ENCODE results near the gene RGS17. TPM values are rescaled to one million over a fixed set of nuclear protein-coding genes. Genes with fewer than 3 reads are reported as not detected.

RGS17 gene
- total and polyA plus RNA-seq, 10 of the 15 experiments (the other 5 are each of a cell fraction or from before 2014, with no cell fraction given), result 0.06 to 0.29 (median 0.14) TPM; not detected in 4

DNA sequence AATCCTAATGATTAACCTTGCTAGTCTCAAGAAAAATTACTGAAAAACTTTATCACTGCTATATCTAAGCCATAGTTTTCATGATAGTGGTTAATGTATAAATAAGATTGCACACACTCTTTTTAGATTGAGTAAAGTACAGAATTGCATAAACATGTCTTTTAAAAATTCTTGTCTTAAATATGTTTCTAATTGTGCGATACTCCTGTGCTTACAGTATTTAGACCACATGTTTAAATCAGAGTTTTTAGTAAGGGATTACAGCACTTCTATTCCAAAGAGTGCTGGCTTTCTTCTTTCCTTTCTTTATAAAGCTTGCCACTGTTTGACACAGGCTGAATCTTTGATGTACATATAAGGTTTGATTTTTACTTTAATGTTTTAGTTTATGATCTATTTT is 36.8 kb upstream of the RGS17 start:
- H3K4me3 ChIP-seq, result no peak overlapping the region
- ChIA-PET RAD21 (ENCODE audit: unreplicated experiment) (no interaction called here), SMC1A (ENCODE audit: uncharacterized antibody, unreplicated experiment) (interaction anchor here (1.2 kb wide), 1 partner anchor 11 kb away, joined by 3 read pairs; no protein-coding TSS in a partner anchor), POLR2A (no interaction called here), CTCF (no interaction called here)
- no peaks in the 10 kb centered on the region for H4K20me1 ChIP-seq (ENCODE audit: control insufficient read depth, insufficient read depth)
- H3K4me1 ChIP-seq (ENCODE audit: control insufficient read depth, insufficient read depth, low read length), result no peaks in the 10 kb centered on the region
- no peak overlapping the region for H3K9ac ChIP-seq (ENCODE audit: control insufficient read depth, insufficient read depth, low read length)
- H3K79me2 ChIP-seq (ENCODE audit: control insufficient read depth, insufficient read depth, low read length), result no peaks in the 10 kb centered on the region
- no peak overlapping the region for H3K4me2 ChIP-seq (ENCODE audit: control insufficient read depth, insufficient read depth)
- no peaks in the 10 kb centered on the region for H3K9me3 ChIP-seq (replicated peaks; ENCODE audit: control insufficient read depth, insufficient read depth, low read length)
- in situ Hi-C loops (cut with MboI), result no loop called here
- BruUV-seq (replicated peaks), result no TSS peak
- no peaks in the 10 kb centered on the region for H3K36me3 ChIP-seq (ENCODE audit: control insufficient read depth in 2 of 2, insufficient read depth in 2 of 2, low read length in 1 of 2)
- no peak for ATAC-seq
- H3K27ac ChIP-seq (ENCODE audit: control insufficient read depth, insufficient read depth), result no peak overlapping the region
- no peak overlapping the region for H2AFZ ChIP-seq (ENCODE audit: control insufficient read depth, low read depth, low read length)
- 96% methylated on average over 1 of the region's 1 CpG for WGBS (ENCODE audit: insufficient coverage, insufficient replicate concordance, low lambda C conversion rate, missing lambda C conversion rate)
- FAIRE-seq, result no peak
- DNase-seq (ENCODE audit: low read depth, low spot score), result no peak
- no peaks in the 10 kb centered on the region for H3K27me3 ChIP-seq (replicated peaks in 1 of 2; ENCODE audit: control insufficient read depth in 2 of 2, insufficient read depth in 2 of 2, low read length in 1 of 2)
- intact Hi-C loops (cut with micrococcal nuclease; ENCODE audit: unreplicated experiment), result no loop called here
- TF ChIP-seq E2F8 (IDR thresholded peaks at IDR 0.05; ENCODE audit: low read depth, partially characterized antibody), result no peak
- TF ChIP-seq STAT3 (IDR thresholded peaks at IDR 0.05; ENCODE audit: low read depth, low read length), result no peak
- no peak for TF ChIP-seq CEBPB (IDR thresholded peaks at IDR 0.05; ENCODE audit: borderline replicate concordance in 1 of 2, low read depth in 2 of 2, low read length in 2 of 2)
- TF ChIP-seq RCOR1 (conservative IDR thresholded peaks at IDR 0.05; ENCODE audit: low read depth, low read length), result no peak
- TF ChIP-seq POLR2A (IDR thresholded peaks at IDR 0.05; ENCODE audit: low read depth, low read length), result no peak
- TF ChIP-seq, protein P1, sequence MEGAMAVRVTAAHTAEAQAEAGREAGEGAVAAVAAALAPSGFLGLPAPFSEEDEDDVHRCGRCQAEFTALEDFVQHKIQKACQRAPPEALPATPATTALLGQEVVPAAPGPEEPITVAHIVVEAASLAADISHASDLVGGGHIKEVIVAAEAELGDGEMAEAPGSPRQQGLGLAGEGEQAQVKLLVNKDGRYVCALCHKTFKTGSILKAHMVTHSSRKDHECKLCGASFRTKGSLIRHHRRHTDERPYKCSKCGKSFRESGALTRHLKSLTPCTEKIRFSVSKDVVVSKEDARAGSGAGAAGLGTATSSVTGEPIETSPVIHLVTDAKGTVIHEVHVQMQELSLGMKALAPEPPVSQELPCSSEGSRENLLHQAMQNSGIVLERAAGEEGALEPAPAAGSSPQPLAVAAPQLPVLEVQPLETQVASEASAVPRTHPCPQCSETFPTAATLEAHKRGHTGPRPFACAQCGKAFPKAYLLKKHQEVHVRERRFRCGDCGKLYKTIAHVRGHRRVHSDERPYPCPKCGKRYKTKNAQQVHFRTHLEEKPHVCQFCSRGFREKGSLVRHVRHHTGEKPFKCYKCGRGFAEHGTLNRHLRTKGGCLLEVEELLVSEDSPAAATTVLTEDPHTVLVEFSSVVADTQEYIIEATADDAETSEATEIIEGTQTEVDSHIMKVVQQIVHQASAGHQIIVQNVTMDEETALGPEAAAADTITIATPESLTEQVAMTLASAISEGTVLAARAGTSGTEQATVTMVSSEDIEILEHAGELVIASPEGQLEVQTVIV (IDR thresholded peaks at IDR 0.05; ENCODE audit: borderline replicate concordance, partially characterized antibody), result no peak
- no peak for TF ChIP-seq POLR2AphosphoS2 (IDR thresholded peaks at IDR 0.05; ENCODE audit: low read depth, low read length)
- no peak for TF ChIP-seq SIX5 (IDR thresholded peaks at IDR 0.05; ENCODE audit: low read depth, low read length, severe bottlenecking)
- TF ChIP-seq DPF2 (IDR thresholded peaks at IDR 0.05), result no peak
- TF ChIP-seq WRNIP1 (IDR thresholded peaks at IDR 0.05; ENCODE audit: borderline replicate concordance, low read depth, low read length), result no peak
- no peak for TF ChIP-seq CHD1 (IDR thresholded peaks at IDR 0.05; ENCODE audit: low read depth, low read length)
- TF ChIP-seq CTCF (IDR thresholded peaks at IDR 0.05 in 2 of 3, conservative IDR thresholded peaks at IDR 0.05 in 1 of 3; ENCODE audit: control insufficient read depth in 2 of 3, extremely low read depth in 1 of 3, insufficient read depth in 1 of 3, low read depth in 3 of 3, low read length in 3 of 3), result no peak
- no peak for TF ChIP-seq SMC3 (IDR thresholded peaks at IDR 0.05; ENCODE audit: borderline replicate concordance, low read length)
- no peak for TF ChIP-seq BACH1 (IDR thresholded peaks at IDR 0.05; ENCODE audit: borderline replicate concordance)
- TF ChIP-seq CBX5 (IDR thresholded peaks at IDR 0.05; ENCODE audit: low read depth), result no peak
- TF ChIP-seq YBX1 (IDR thresholded peaks at IDR 0.05), result no peak
